ENCODE measurements around the gene STIM1. TPM values are rescaled to one million over a fixed set of nuclear protein-coding genes. Genes with fewer than 3 reads are reported as not detected.

Gene STIM1
- total RNA-seq, 1 experiment from 2014 or later: 18.0 TPM

DNA sequence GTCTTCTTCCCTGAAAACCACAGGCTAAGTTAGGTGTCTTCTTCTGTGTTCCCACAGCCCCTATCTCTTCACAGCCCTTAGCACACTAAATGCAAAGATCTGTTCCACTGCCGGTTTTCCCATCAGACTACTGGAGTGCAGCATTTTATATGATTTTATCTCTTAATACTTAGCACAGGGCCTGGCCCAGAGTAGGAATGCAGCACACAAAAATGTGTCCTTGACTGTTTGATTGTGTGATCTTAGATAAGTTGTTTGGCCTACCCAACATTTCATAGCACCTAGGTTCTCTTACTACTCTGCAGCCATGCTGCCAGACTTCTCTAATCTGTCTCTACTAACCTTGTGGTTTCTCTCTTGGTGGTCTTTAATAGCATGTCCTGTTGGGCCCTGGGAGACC is 185.0 kb downstream of the STIM1 start (continued):
- TF ChIP-seq, protein P1, sequence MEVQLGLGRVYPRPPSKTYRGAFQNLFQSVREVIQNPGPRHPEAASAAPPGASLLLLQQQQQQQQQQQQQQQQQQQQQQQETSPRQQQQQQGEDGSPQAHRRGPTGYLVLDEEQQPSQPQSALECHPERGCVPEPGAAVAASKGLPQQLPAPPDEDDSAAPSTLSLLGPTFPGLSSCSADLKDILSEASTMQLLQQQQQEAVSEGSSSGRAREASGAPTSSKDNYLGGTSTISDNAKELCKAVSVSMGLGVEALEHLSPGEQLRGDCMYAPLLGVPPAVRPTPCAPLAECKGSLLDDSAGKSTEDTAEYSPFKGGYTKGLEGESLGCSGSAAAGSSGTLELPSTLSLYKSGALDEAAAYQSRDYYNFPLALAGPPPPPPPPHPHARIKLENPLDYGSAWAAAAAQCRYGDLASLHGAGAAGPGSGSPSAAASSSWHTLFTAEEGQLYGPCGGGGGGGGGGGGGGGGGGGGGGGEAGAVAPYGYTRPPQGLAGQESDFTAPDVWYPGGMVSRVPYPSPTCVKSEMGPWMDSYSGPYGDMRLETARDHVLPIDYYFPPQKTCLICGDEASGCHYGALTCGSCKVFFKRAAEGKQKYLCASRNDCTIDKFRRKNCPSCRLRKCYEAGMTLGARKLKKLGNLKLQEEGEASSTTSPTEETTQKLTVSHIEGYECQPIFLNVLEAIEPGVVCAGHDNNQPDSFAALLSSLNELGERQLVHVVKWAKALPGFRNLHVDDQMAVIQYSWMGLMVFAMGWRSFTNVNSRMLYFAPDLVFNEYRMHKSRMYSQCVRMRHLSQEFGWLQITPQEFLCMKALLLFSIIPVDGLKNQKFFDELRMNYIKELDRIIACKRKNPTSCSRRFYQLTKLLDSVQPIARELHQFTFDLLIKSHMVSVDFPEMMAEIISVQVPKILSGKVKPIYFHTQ (CRISPR knock-in tag; IDR thresholded peaks at IDR 0.05): no peak
- TF ChIP-seq, protein P2, sequence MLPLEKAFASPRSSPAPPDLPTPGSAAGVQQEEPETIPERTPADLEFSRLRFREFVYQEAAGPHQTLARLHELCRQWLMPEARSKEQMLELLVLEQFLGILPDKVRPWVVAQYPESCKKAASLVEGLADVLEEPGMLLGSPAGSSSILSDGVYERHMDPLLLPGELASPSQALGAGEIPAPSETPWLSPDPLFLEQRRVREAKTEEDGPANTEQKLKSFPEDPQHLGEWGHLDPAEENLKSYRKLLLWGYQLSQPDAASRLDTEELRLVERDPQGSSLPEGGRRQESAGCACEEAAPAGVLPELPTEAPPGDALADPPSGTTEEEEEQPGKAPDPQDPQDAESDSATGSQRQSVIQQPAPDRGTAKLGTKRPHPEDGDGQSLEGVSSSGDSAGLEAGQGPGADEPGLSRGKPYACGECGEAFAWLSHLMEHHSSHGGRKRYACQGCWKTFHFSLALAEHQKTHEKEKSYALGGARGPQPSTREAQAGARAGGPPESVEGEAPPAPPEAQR (CRISPR knock-in tag; IDR thresholded peaks at IDR 0.05): no peak
- TF ChIP-seq ZBTB21 (CRISPR knock-in tag; IDR thresholded peaks at IDR 0.05; ENCODE audit: borderline replicate concordance): no peak
- no peak for TF ChIP-seq PRRX2 (CRISPR knock-in tag; IDR thresholded peaks at IDR 0.05)

DNA sequence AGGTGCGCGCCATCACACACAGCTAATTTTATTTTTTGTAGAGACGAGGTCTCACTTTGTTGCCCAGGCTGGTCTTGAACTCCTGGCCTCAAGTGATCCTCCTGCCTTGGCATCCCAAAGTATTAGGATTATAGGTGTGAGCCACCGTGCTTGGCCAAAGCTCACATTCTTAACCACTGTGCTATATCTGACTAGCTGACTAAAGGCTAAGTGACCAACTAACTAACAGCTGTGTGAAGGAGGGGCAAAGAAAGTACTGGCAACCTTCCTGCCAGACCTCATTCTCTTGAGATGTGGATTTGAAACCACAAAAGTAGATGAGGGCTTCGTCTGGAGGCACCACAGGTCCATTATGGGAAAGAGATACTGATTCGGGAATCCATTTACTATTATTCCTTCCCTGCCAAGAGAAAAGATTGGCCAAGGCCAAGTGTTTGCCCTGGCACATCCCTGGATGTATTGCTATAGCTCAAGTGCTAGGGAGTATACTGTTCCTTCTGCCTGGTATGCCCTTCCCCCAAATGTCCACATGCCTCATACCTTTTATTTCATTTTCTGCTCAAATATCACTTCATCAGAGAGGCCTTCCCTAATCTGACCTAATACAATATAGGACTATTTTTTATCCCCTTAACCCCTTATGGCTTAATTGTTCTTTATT is 186.4 kb downstream of the STIM1 start:
- TF ChIP-seq GABPB1 (CRISPR knock-in tag; IDR thresholded peaks at IDR 0.05) (no peak), ZNF232 (CRISPR knock-in tag; IDR thresholded peaks at IDR 0.05) (no peak), ZNF219 (CRISPR knock-in tag; IDR thresholded peaks at IDR 0.05; ENCODE audit: borderline replicate concordance) (no peak), NR3C1 (CRISPR knock-in tag; conservative IDR thresholded peaks at IDR 0.05; ENCODE audit: low read depth) (no peak)
- TF ChIP-seq, protein P3, sequence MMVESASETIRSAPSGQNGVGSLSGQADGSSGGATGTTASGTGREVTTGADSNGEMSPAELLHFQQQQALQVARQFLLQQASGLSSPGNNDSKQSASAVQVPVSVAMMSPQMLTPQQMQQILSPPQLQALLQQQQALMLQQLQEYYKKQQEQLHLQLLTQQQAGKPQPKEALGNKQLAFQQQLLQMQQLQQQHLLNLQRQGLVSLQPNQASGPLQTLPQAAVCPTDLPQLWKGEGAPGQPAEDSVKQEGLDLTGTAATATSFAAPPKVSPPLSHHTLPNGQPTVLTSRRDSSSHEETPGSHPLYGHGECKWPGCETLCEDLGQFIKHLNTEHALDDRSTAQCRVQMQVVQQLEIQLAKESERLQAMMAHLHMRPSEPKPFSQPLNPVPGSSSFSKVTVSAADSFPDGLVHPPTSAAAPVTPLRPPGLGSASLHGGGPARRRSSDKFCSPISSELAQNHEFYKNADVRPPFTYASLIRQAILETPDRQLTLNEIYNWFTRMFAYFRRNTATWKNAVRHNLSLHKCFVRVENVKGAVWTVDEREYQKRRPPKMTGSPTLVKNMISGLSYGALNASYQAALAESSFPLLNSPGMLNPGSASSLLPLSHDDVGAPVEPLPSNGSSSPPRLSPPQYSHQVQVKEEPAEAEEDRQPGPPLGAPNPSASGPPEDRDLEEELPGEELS (CRISPR knock-in tag; IDR thresholded peaks at IDR 0.05): no peak
- Mint-ChIP-seq H3K4me1 (no peaks in the 10 kb centered on the region), H3K36me3 (no peaks in the 10 kb centered on the region), H3K27me3 (ENCODE audit: low read depth) (no peaks in the 10 kb centered on the region), H3K27ac (no peak overlapping the region), H3K4me3 (no peak overlapping the region), H3K9me3 (peaks cover 5% of the 10 kb centered on the region)
- CTCF ChIA-PET: interaction anchor here (0.6 to 1.6 kb wide), 4 partner anchors 31 to 289 kb away, joined by 3 to 6 read pairs (median 4); no protein-coding TSS in a partner anchor
- ATAC-seq (no peak), DNase-seq (ENCODE audit: low spot score) (no peak)
- POLR2A ChIA-PET: no interaction called here

DNA sequence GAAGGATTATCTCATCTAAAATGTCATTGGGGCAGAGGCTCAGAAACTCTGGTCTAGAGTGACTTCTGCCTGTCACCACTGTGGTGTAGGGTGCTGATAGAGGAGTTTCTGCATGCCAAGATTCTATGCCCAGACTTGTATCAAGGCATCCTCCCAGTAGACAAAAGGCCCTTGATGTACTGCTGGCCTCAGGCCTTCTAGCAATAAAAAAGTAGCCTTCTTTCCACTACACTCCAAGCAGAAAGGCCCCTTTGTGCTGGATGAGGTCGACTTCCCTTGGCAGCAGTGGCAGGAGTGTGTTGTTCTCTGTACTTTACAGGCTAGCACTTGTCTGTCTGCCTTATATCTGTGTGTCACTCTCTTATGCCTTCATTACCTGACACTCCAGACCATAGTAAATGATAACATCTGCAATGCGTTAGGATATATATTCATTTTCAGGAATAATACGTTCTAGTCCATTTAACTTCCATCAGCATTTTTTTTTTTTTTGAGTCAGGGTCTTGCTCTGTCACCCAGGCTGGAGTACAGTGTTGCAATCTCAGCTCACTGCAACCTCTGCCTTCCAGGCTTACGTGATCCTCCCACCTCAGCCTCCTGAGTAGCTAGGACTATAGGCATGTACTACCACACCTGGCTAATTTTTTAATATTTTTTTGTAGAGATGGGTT is 189.6 kb downstream of the STIM1 start:
- no peak overlapping the region for H3K4me3 Mint-ChIP-seq
- ChIA-PET CTCF (interaction anchor here (1.2 to 1.6 kb wide), 3 partner anchors 28 to 196 kb away, joined by 4 to 8 read pairs (median 4); partner anchors contain the start of gene STIM1), POLR2A (no interaction called here)
- H3K27ac Mint-ChIP-seq: no peak overlapping the region
- no peaks in the 10 kb centered on the region for H3K4me1 Mint-ChIP-seq
- ATAC-seq: no peak
- H3K36me3 Mint-ChIP-seq: no peaks in the 10 kb centered on the region
- no peaks in the 10 kb centered on the region for H3K9me3 Mint-ChIP-seq
- no peaks in the 10 kb centered on the region for H3K27me3 Mint-ChIP-seq (ENCODE audit: low read depth)
- no peak for DNase-seq (ENCODE audit: low spot score)
- TF ChIP-seq, protein P4, sequence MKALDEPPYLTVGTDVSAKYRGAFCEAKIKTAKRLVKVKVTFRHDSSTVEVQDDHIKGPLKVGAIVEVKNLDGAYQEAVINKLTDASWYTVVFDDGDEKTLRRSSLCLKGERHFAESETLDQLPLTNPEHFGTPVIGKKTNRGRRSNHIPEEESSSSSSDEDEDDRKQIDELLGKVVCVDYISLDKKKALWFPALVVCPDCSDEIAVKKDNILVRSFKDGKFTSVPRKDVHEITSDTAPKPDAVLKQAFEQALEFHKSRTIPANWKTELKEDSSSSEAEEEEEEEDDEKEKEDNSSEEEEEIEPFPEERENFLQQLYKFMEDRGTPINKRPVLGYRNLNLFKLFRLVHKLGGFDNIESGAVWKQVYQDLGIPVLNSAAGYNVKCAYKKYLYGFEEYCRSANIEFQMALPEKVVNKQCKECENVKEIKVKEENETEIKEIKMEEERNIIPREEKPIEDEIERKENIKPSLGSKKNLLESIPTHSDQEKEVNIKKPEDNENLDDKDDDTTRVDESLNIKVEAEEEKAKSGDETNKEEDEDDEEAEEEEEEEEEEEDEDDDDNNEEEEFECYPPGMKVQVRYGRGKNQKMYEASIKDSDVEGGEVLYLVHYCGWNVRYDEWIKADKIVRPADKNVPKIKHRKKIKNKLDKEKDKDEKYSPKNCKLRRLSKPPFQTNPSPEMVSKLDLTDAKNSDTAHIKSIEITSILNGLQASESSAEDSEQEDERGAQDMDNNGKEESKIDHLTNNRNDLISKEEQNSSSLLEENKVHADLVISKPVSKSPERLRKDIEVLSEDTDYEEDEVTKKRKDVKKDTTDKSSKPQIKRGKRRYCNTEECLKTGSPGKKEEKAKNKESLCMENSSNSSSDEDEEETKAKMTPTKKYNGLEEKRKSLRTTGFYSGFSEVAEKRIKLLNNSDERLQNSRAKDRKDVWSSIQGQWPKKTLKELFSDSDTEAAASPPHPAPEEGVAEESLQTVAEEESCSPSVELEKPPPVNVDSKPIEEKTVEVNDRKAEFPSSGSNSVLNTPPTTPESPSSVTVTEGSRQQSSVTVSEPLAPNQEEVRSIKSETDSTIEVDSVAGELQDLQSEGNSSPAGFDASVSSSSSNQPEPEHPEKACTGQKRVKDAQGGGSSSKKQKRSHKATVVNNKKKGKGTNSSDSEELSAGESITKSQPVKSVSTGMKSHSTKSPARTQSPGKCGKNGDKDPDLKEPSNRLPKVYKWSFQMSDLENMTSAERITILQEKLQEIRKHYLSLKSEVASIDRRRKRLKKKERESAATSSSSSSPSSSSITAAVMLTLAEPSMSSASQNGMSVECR (CRISPR knock-in tag; IDR thresholded peaks at IDR 0.05; ENCODE audit: borderline replicate concordance): no peak
- TF ChIP-seq FOXP1 (CRISPR knock-in tag; IDR thresholded peaks at IDR 0.05; ENCODE audit: borderline replicate concordance) (no peak), CREB1 (CRISPR knock-in tag; IDR thresholded peaks at IDR 0.05) (no peak)

Measured in WTC11 (cell line).